HepG2 (cell line): ENCODE results near the gene TMEM38A. TPM values are rescaled to one million over a fixed set of nuclear protein-coding genes. Genes with fewer than 3 reads are reported as not detected.

Source experiments
- ATAC-seq: fragments of 200-7000 bp; cut with Tn5 transposase; 3 replicates; pipeline ENCODE4 v1.9.1; 2020; ENCODE audit warnings: mild to moderate bottlenecking, moderate library complexity
- BruUV-seq: library from RNA; stranded (reverse); fragments of 400-500 nt; replicated peaks from 2 replicates; lab custom pipeline; 2021; lab: Mats Ljungman, UMichigan
- CTCF ChIA-PET: fragments of 300-600 bp; formaldehyde crosslinking; extraction: SDS; loops from one replicate; lab custom pipeline; 2021; ENCODE audit warnings: low total read pairs, inconsistent platforms, low intra/inter-chr PET ratio; lab: Yijun Ruan, JAX
- POLR2A ChIA-PET: fragments of 350-600 bp; sonication (Branson Sonifier 250); formaldehyde crosslinking; loops from one replicate; lab custom pipeline; 2020; ENCODE audit warnings: antibody characterized with exemption, inconsistent platforms; lab: Yijun Ruan, JAX
- DNase-seq: peaks from one replicate; pipeline ENCODE4 v3.0.0-alpha.2; 2015; ENCODE audit warnings: low spot score
- FAIRE-seq: peaks from 3 replicates; lab custom pipeline; 2011; peaks lifted over from hg19 to GRCh38; lab: Jason Lieb, UNC
- H2AFZ ChIP-seq: one replicate; pipeline ENCODE4 v1.6.1; 2011; ENCODE audit warnings: low read length, inconsistent platforms
- H3K27ac ChIP-seq: fragments of 300-600 bp; 3 replicates; pipeline ENCODE4 v1.8.0; 2011; ENCODE audit warnings: mixed run types, mild to moderate bottlenecking, mixed read lengths, low read length, inconsistent platforms; ENCODE audit not compliant: insufficient read depth; ENCODE audit errors: extremely low read length
- H3K27me3 ChIP-seq, 2 experiments: fragments of 200-600 bp in 1 of 2; 2 replicates in 1 of 2; 3 replicates in 1 of 2; pipeline versions ENCODE4 v1.6.0 to v1.8.0; 2011; ENCODE audit warnings: low read length in 2 of 2, mild to moderate bottlenecking in 2 of 2, moderate library complexity in 2 of 2, inconsistent platforms in 1 of 2; ENCODE audit not compliant: insufficient read depth in 2 of 2, control insufficient read depth in 1 of 2
- H3K36me3 ChIP-seq, 2 experiments: fragments of 200-600 bp in 1 of 2; replicated peaks in 1 of 2; 2 replicates in 1 of 2; 3 replicates in 1 of 2; pipeline versions ENCODE4 v1.5.1 to v1.8.0; 2011; ENCODE audit warnings: low read length in 2 of 2, inconsistent platforms in 1 of 2; ENCODE audit not compliant: insufficient read depth in 2 of 2, control insufficient read depth in 1 of 2
- H3K4me1 ChIP-seq: 2 replicates; pipeline ENCODE4 v1.5.1; 2012; ENCODE audit warnings: low read length, inconsistent platforms; ENCODE audit not compliant: insufficient read depth
- H3K4me2 ChIP-seq: 2 replicates; pipeline ENCODE4 v1.6.0; 2011; ENCODE audit warnings: low read depth, low read length, inconsistent platforms
- H3K4me3 ChIP-seq, 3 experiments: fragments of 200-600 bp in 1 of 3; sonication (generic), shearing (Covaris generic) in 1 of 3; replicated peaks in 1 of 3; 2 replicates each; pipeline ENCODE4 v1.5.1; 2011 to 2016; ENCODE audit warnings: low read length in 3 of 3, inconsistent platforms in 2 of 3, low read depth in 2 of 3, mild to moderate bottlenecking in 2 of 3, control low read depth in 1 of 3, mixed read lengths in 1 of 3; ENCODE audit not compliant: insufficient read depth in 1 of 3
- H3K79me2 ChIP-seq: one replicate; pipeline ENCODE4 v1.6.1; 2011; ENCODE audit warnings: low read length, inconsistent platforms; ENCODE audit not compliant: insufficient read depth
- H3K9ac ChIP-seq: 2 replicates; pipeline ENCODE4 v1.6.0; 2011; ENCODE audit warnings: mild to moderate bottlenecking, low read depth, low read length, inconsistent platforms; ENCODE audit not compliant: insufficient read depth
- H3K9me3 ChIP-seq: 2 replicates; pipeline ENCODE4 v1.5.1; 2012; ENCODE audit warnings: mild to moderate bottlenecking, low read length
- H4K20me1 ChIP-seq: 2 replicates; pipeline ENCODE4 v1.6.0; 2011; ENCODE audit warnings: inconsistent platforms, mild to moderate bottlenecking, low read length, moderate library complexity; ENCODE audit not compliant: insufficient read depth
- AGO2 ChIP-seq: fragments of 200-400 bp; formaldehyde crosslinking; optimal IDR thresholded peaks from 2 replicates; pipeline ENCODE3; 2017; ENCODE audit warnings: mild to moderate bottlenecking, low read depth, low read length, moderate library complexity
- ARID2 ChIP-seq: sonication (generic); formaldehyde crosslinking; IDR thresholded peaks from 2 replicates; pipeline ENCODE4 v1.8.1; 2022; ENCODE audit warnings: mild to moderate bottlenecking, missing genetic modification reagents, borderline replicate concordance
- ARNT2 ChIP-seq: sonication (generic); formaldehyde crosslinking; IDR thresholded peaks from 2 replicates; pipeline ENCODE4 v1.8.0; 2022; ENCODE audit warnings: mild to moderate bottlenecking, low read depth, missing genetic modification reagents, moderate library complexity
- FIP1L1 ChIP-seq: fragments of 200-400 bp; formaldehyde crosslinking; IDR thresholded peaks from 2 replicates; pipeline ENCODE4 v1.6.1; 2018; ENCODE audit warnings: low read depth, mild to moderate bottlenecking, low read length, moderate library complexity, borderline replicate concordance; ENCODE audit not compliant: insufficient read depth
- GABPB1 ChIP-seq: IDR thresholded peaks from 2 replicates; pipeline ENCODE4 v1.6.1; 2016; ENCODE audit warnings: mild to moderate bottlenecking, missing genetic modification reagents, moderate library complexity, missing compliant biosample characterization
- HNRNPLL ChIP-seq: fragments of 200-400 bp; formaldehyde crosslinking; IDR thresholded peaks from 2 replicates; pipeline ENCODE4 v1.6.1; 2017; ENCODE audit warnings: mild to moderate bottlenecking, low read depth, low read length; ENCODE audit not compliant: poor library complexity, severe bottlenecking
- HNRNPUL1 ChIP-seq: fragments of 200-400 bp; formaldehyde crosslinking; IDR thresholded peaks from 2 replicates; pipeline ENCODE4 v1.6.1; 2017; ENCODE audit warnings: low read depth, mild to moderate bottlenecking, low read length, moderate library complexity
- MLLT10 ChIP-seq: sonication (generic); formaldehyde crosslinking; IDR thresholded peaks from 2 replicates; pipeline ENCODE4 v1.4.0; 2020; ENCODE audit warnings: missing genetic modification reagents
- NR2F6 ChIP-seq, 2 experiments: IDR thresholded peaks; 2 replicates each; pipeline ENCODE4 v1.6.1; 2016; ENCODE audit warnings: antibody characterized with exemption in 1 of 2, mild to moderate bottlenecking in 1 of 2
- STAG1 ChIP-seq: sonication (generic); formaldehyde crosslinking; IDR thresholded peaks from 2 replicates; pipeline ENCODE4 v1.4.0; 2020; ENCODE audit warnings: missing genetic modification reagents
- TMF1 ChIP-seq: sonication (generic); formaldehyde crosslinking; IDR thresholded peaks from 2 replicates; pipeline ENCODE4 v1.8.1; 2022; ENCODE audit warnings: low read depth, missing genetic modification reagents
- ZBTB7B ChIP-seq: sonication (generic); formaldehyde crosslinking; IDR thresholded peaks from 2 replicates; pipeline ENCODE4 v1.4.0; 2020; ENCODE audit warnings: missing genetic modification reagents
- ZNF549 ChIP-seq: sonication (generic); formaldehyde crosslinking; IDR thresholded peaks from 2 replicates; pipeline ENCODE4 v1.5.0; 2020; ENCODE audit warnings: missing genetic modification reagents
- ZNF563 ChIP-seq: sonication (generic); formaldehyde crosslinking; IDR thresholded peaks from 2 replicates; pipeline ENCODE4 v1.8.0; 2022; ENCODE audit warnings: mild to moderate bottlenecking, moderate library complexity, missing genetic modification reagents
- ZSCAN29 ChIP-seq: sonication (generic); formaldehyde crosslinking; conservative IDR thresholded peaks from 2 replicates; pipeline ENCODE4 v1.4.0; 2020; ENCODE audit warnings: mild to moderate bottlenecking, missing genetic modification reagents
- WGBS: methylation state at CpG from one replicate; pipeline ENCODE4 v1.1.6; 2017; ENCODE audit warnings: low lambda C conversion rate; 5-methylcytosine and 5-hydroxymethylcytosine counted together
- in situ Hi-C: cut with HindIII; loops from 2 replicates; pipeline ENCODE4 v1.10.0; 2017; ENCODE audit warnings: low pct_unique_long_range_greater_than_20kb; ENCODE audit not compliant: extremely low pct_ligation_motif_present
- intact Hi-C: fragments of 100-400 bp; cut with micrococcal nuclease; formaldehyde crosslinking; loops from one replicate; pipeline ENCODE4 v1.10.0; 2022; ENCODE audit not compliant: unreplicated experiment
- polyA plus RNA-seq, 8 experiments: library from polyadenylated mRNA; depleted of rRNA in 3 of 8; stranded (reverse) in 7 of 8; unstranded in 1 of 8; fragments of >200 nt; fragmentation: Illumina TruSeq in 4 of 8; extraction: Trizol in 4 of 8; gene quantifications; 2 replicates each; pipeline versions ENCODE4 v1.2.1 to v1.2.3, GENCODE V29; 2011 to 2016; ENCODE audit warnings: low read depth in 4 of 8, missing spikeins in 1 of 8, mixed read lengths in 1 of 8; ENCODE audit not compliant: insufficient read depth in 1 of 8
- total RNA-seq, 5 experiments: library from RNA; depleted of rRNA; stranded (reverse); fragments of >200 nt; fragmentation: Illumina TruSeq; extraction: Trizol; gene quantifications; 2 replicates each; pipeline ENCODE4 v1.2.3, GENCODE V29; 2016; ENCODE audit warnings: low read depth in 1 of 5
- TF ChIP-seq, protein P1 (sequence below): IDR thresholded peaks from 2 replicates; pipeline ENCODE4 v1.6.1; 2012; ENCODE audit warnings: inconsistent platforms
- TF ChIP-seq, protein P2 (sequence below): sonication (generic); formaldehyde crosslinking; IDR thresholded peaks from 2 replicates; pipeline ENCODE4 v1.4.0; 2020; ENCODE audit warnings: missing genetic modification reagents, mild to moderate bottlenecking, borderline replicate concordance
- TF ChIP-seq, protein P3 (sequence below): sonication (generic); formaldehyde crosslinking; IDR thresholded peaks from 2 replicates; pipeline ENCODE4 v1.5.0; 2020; ENCODE audit warnings: missing genetic modification reagents, mild to moderate bottlenecking, borderline replicate concordance

The TMEM38A gene
- total and polyA plus RNA-seq, 2 of the 13 experiments (the other 11 are each of a cell fraction or from before 2014, with no cell fraction given): 4.8 to 6.8 TPM

DNA sequence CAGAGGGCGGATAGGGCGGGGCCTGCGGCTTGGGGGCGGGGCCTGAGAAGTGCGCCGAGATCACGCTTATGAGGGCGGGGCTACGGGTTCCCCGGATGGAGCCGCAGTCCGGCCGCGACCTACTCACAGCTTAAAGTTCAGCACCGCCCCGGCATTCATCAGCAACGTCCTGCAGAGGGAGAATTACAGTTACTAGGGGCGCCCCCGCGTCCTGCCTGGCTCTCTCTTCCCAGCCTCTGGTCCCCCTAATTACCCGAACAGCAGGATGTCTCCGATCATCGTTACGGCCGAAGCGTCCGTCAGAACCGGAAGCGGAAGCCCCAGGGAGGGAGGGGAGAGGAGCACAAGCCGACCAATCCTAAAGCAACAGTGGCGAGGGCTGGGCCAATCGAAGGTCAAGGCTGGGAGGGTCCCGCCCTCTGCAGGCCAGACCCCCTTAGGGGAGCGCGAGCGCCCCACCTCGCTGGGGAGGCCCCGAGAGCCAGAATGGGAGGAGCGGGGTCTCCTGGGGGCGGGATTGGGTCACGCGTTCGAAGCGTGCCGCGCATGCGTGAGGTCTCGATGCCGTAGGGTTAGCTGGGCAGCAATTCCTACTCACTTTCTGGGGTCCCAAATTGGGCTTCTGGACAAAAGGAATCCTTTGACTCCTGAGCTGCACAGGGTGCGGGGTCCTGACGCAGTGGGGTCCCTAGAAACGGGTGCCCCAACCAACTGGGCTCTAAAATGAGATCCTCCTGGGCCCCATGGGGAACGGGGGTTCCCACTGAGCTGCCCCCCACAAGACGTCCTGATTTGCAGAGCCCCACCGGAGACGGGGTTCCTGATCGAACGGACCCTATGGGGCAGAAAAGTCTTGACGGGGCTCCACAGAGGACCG is 869 bp upstream of the TMEM38A start, which contains the start of gene SMIM7 (continued):
- no peak for TF ChIP-seq ZNF549
- TF ChIP-seq ZNF563: peak; percentile 59; the same call in 1 of the 2 replicates
- TF ChIP-seq FIP1L1: no peak
- no peak for TF ChIP-seq MLLT10 (CRISPR knock-in tag)

DNA sequence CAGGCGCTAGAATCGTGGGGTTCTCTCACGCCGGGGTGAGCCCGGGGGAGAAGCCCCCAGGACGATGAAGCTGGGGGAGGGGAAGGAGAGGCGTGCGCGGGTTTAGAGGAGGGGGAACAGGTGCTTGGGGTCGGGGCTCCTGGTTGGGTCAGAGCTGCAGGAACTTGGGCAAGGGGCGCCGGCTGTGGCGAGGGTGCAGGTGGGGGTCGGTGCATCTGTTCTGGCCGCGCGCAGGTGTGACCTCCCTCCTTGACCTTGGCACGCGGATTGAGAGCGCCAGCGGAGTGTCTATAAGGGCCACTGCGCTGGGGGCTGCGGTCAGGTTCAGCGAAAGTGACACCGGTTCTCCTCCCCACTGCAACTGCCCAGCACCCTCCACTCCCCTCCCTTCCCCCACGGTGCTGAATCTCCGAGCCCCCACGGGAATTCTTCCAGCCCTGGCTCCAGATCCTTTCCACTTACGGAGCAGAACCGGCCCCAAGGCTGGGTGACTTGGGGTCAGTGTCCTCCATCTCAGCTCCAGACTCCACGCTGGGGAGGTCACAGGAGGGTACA is 618 bp downstream of the TMEM38A start:
- no peaks in the 10 kb centered on the region; a peak in 1 of 5 replicates for H3K27me3 ChIP-seq
- 6% methylated on average over 12 of the region's 31 CpGs for WGBS
- POLR2A ChIA-PET: interaction anchor here (0.7 to 1.4 kb wide), 5 partner anchors 12 to 944 kb away, joined by 3 to 9 read pairs (median 4); partner anchors contain the start of gene SLC35E1
- in situ Hi-C loops: no loop called here
- H3K9ac ChIP-seq: peak overlapping the region; percentile 63
- H3K9me3 ChIP-seq: no peaks in the 10 kb centered on the region
- H4K20me1 ChIP-seq: peaks cover 22% of the 10 kb centered on the region
- ATAC-seq (no peak), FAIRE-seq (no peak), DNase-seq (no peak)
- no peak overlapping the region for H2AFZ ChIP-seq
- peaks cover 29% of the 10 kb centered on the region for H3K79me2 ChIP-seq
- CTCF ChIA-PET: no interaction called here
- H3K4me1 ChIP-seq: peaks cover 48% of the 10 kb centered on the region
- peak overlapping the region; percentile 69 to 99 (median 78) for H3K4me3 ChIP-seq
- peak overlapping the region; percentile 96 for H3K4me2 ChIP-seq
- peaks cover 9 to 19% of the 10 kb centered on the region in 2 experiments; a peak in 4 of 5 replicates for H3K36me3 ChIP-seq
- no peak overlapping the region for H3K27ac ChIP-seq
- intact Hi-C loops: no loop called here
- BruUV-seq: no TSS peak
- no peak for TF ChIP-seq ARNT2 (CRISPR knock-in tag)
- TF ChIP-seq, protein P1, sequence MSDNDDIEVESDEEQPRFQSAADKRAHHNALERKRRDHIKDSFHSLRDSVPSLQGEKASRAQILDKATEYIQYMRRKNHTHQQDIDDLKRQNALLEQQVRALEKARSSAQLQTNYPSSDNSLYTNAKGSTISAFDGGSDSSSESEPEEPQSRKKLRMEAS: peak; percentile 37
- TF ChIP-seq NR2F6 (IDR thresholded peaks at IDR 0.05): peak; percentile 39; the same call in 1 of the 2 replicates
- TF ChIP-seq NR2F6 (CRISPR knock-in tag; IDR thresholded peaks at IDR 0.05): peak; percentile 63; the same call in 1 of the 2 replicates
- TF ChIP-seq ZSCAN29 (CRISPR knock-in tag): 0 out of 2 replicates have a peak, but pooled peaks have one; percentile 80
- peak; percentile 22; the same call in 1 of the 2 replicates for TF ChIP-seq ZBTB7B (CRISPR knock-in tag)
- TF ChIP-seq AGO2: peak; percentile 1
- TF ChIP-seq, protein P2, sequence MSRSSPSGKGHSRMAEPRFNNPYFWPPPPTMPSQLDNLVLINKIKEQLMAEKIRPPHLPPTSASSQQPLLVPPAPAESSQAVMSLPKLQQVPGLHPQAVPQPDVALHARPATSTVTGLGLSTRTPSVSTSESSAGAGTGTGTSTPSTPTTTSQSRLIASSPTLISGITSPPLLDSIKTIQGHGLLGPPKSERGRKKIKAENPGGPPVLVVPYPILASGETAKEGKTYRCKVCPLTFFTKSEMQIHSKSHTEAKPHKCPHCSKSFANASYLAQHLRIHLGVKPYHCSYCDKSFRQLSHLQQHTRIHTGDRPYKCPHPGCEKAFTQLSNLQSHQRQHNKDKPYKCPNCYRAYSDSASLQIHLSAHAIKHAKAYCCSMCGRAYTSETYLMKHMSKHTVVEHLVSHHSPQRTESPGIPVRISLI (CRISPR knock-in tag): no peak
- 0 out of 2 replicates have a peak, but pooled peaks have one; percentile 15 for TF ChIP-seq GABPB1 (CRISPR knock-in tag)
- peak; percentile 14 for TF ChIP-seq HNRNPLL
- 0 out of 2 replicates have a peak, but pooled peaks have one; percentile 10 for TF ChIP-seq ARID2 (CRISPR knock-in tag)
- TF ChIP-seq STAG1: no peak
- TF ChIP-seq, protein P3, sequence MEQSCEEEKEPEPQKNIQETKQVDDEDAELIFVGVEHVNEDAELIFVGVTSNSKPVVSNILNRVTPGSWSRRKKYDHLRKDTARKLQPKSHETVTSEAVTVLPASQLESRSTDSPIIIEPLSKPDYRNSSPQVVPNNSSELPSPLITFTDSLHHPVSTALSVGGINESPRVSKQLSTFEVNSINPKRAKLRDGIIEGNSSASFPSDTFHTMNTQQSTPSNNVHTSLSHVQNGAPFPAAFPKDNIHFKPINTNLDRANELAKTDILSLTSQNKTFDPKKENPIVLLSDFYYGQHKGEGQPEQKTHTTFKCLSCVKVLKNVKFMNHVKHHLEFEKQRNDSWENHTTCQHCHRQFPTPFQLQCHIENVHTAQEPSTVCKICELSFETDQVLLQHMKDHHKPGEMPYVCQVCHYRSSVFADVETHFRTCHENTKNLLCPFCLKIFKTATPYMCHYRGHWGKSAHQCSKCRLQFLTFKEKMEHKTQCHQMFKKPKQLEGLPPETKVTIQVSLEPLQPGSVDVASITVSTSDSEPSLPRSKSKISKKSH (CRISPR knock-in tag): peak; percentile 69; the same call in 1 of the 2 replicates
- TF ChIP-seq TMF1 (CRISPR knock-in tag): 0 out of 2 replicates have a peak, but pooled peaks have one; percentile 4
- no peak for TF ChIP-seq HNRNPUL1
